ENCODE data around the gene CHRM4.

Gene CHRM4

GRCh38 chr11:46346886-46347636, 44.5 kb downstream of the CHRM4 start, which contains the start of gene DGKZ:
Gene DGKZ, plus strand, starts transcription at chr11:46347463. Its CDS starts 197 bp downstream, at chr11:46347660.
- Histone ChIP-seq H2BK120ac (ENCODE audit: low read depth, low read length) (peak within 1 kb of the TSS; percentile 27), H3K4me2 (ENCODE audit: low read length, poor library complexity, severe bottlenecking) (peak within 1 kb of the TSS; percentile 65), H3K9me3 (ENCODE audit: control insufficient read depth, low read length) (no peaks in the 10 kb centered on the region), H3K36me3 (ENCODE audit: control insufficient read depth in 1 of 2, insufficient read depth in 2 of 2, low read depth in 1 of 2, low read length in 2 of 2) (peaks cover 0 to 7% of the 10 kb centered on the region in 2 experiments), H2BK5ac (ENCODE audit: low read depth, low read length, poor library complexity, severe bottlenecking) (no peak within 1 kb of the TSS), H2AFZ (ENCODE audit: low read depth, low read length) (peak within 1 kb of the TSS; percentile 3), H3K18ac (ENCODE audit: low read depth in 1 of 2, low read length in 2 of 2) (peak within 1 kb of the TSS; percentile 33 to 71), H4K8ac (ENCODE audit: low read length) (peak within 1 kb of the TSS; percentile 51), H3K14ac (ENCODE audit: low read length in 2 of 2) (peak within 1 kb of the TSS in 1 of 2 experiments; percentile 50), H3K27ac (ENCODE audit: low read length, poor library complexity, severe bottlenecking) (no peak within 1 kb of the TSS), H3K27me3 (ENCODE audit: control insufficient read depth in 1 of 2, insufficient read depth in 1 of 2, low read length in 2 of 2) (peaks cover 0 to 20% of the 10 kb centered on the region in 2 experiments), H3K4me3 (ENCODE audit: insufficient read depth in 1 of 2, low read depth in 1 of 2, low read length in 2 of 2) (peak within 1 kb of the TSS; percentile 76 to 93), H3K4me1 (ENCODE audit: control insufficient read depth, insufficient read depth, low read depth, low read length) (peaks cover 31% of the 10 kb centered on the region), H4K91ac (ENCODE audit: low read length) (peak within 1 kb of the TSS; percentile 80), H2BK12ac (ENCODE audit: low read length in 2 of 2) (peak within 1 kb of the TSS; percentile 15 to 78), H3K23ac (ENCODE audit: low read length in 2 of 2) (peak within 1 kb of the TSS in 1 of 2 experiments; percentile 46), H3K79me1 (replicated peaks; ENCODE audit: low read length, poor library complexity, severe bottlenecking) (peaks cover 19% of the 10 kb centered on the region), H3K9ac (ENCODE audit: low read length) (peak within 1 kb of the TSS; percentile 90), H2AK5ac (ENCODE audit: low read length, severe bottlenecking) (no peak within 1 kb of the TSS), H3K4ac (ENCODE audit: low read depth in 1 of 2, low read length in 2 of 2) (peak within 1 kb of the TSS; percentile 63 to 94), H2BK15ac (ENCODE audit: low read depth, poor library complexity, severe bottlenecking) (peak within 1 kb of the TSS; percentile 21)
- peak; percentile 71 for DNase-seq
- 12% methylated on average over 31 of the region's 80 CpGs for WGBS

GRCh38 chr11:46345881-46346484, 45.6 kb downstream of the CHRM4 start:
- H3K9me3 ChIP-seq (ENCODE audit: control insufficient read depth, low read length), result no peaks in the 10 kb centered on the region
- 92% methylated on average over 10 of the region's 10 CpGs for WGBS
- peak overlapping the region in 1 of 2 experiments; percentile 40 for H3K4ac ChIP-seq (ENCODE audit: low read depth in 1 of 2, low read length in 2 of 2)
- H2BK15ac ChIP-seq (ENCODE audit: low read depth, poor library complexity, severe bottlenecking), result no peak overlapping the region
- H2AFZ ChIP-seq (ENCODE audit: low read depth, low read length), result no peak overlapping the region
- H3K27me3 ChIP-seq (ENCODE audit: control insufficient read depth in 1 of 2, insufficient read depth in 1 of 2, low read length in 2 of 2), result peaks cover 0 to 30% of the 10 kb centered on the region in 2 experiments
- peak overlapping the region; percentile 1 for H2BK120ac ChIP-seq (ENCODE audit: low read depth, low read length)
- no peak overlapping the region for H2AK5ac ChIP-seq (ENCODE audit: low read length, severe bottlenecking)
- H3K36me3 ChIP-seq (ENCODE audit: control insufficient read depth in 1 of 2, insufficient read depth in 2 of 2, low read depth in 1 of 2, low read length in 2 of 2), result peaks cover 0 to 4% of the 10 kb centered on the region in 2 experiments
- no peak overlapping the region for H3K9ac ChIP-seq (ENCODE audit: low read length)
- peak overlapping the region; percentile 80 for H4K91ac ChIP-seq (ENCODE audit: low read length)
- H3K4me1 ChIP-seq (ENCODE audit: control insufficient read depth, insufficient read depth, low read depth, low read length), result peaks cover 27% of the 10 kb centered on the region
- no peak overlapping the region for H3K4me2 ChIP-seq (ENCODE audit: low read length, poor library complexity, severe bottlenecking)
- H2BK12ac ChIP-seq (ENCODE audit: low read length in 2 of 2), result peak overlapping the region in 1 of 2 experiments; percentile 63
- no peak overlapping the region for H3K23ac ChIP-seq (ENCODE audit: low read length in 2 of 2)
- H3K18ac ChIP-seq (ENCODE audit: low read depth in 1 of 2, low read length in 2 of 2), result no peak overlapping the region
- no peak overlapping the region for H3K14ac ChIP-seq (ENCODE audit: low read length in 2 of 2)
- H4K8ac ChIP-seq (ENCODE audit: low read length), result no peak overlapping the region
- H3K27ac ChIP-seq (ENCODE audit: low read length, poor library complexity, severe bottlenecking), result no peak overlapping the region
- H3K79me1 ChIP-seq (replicated peaks; ENCODE audit: low read length, poor library complexity, severe bottlenecking), result peaks cover 12% of the 10 kb centered on the region
- DNase-seq, result no peak
- no peak overlapping the region for H3K4me3 ChIP-seq (ENCODE audit: insufficient read depth in 1 of 2, low read depth in 1 of 2, low read length in 2 of 2)
- H2BK5ac ChIP-seq (ENCODE audit: low read depth, low read length, poor library complexity, severe bottlenecking), result no peak overlapping the region

- Histone ChIP-seq H2AK5ac (ENCODE audit: low read length, severe bottlenecking) (no peak overlapping the region), H3K4me1 (ENCODE audit: control insufficient read depth, insufficient read depth, low read depth, low read length) (peaks cover 27% of the 10 kb centered on the region), H3K79me1 (replicated peaks; ENCODE audit: low read length, poor library complexity, severe bottlenecking) (peaks cover 8% of the 10 kb centered on the region), H4K8ac (ENCODE audit: low read length) (peak overlapping the region; percentile 29), H3K18ac (ENCODE audit: low read depth in 1 of 2, low read length in 2 of 2) (peak overlapping the region; percentile 34 to 91), H2BK15ac (ENCODE audit: low read depth, poor library complexity, severe bottlenecking) (peak overlapping the region; percentile 17), H2BK5ac (ENCODE audit: low read depth, low read length, poor library complexity, severe bottlenecking) (no peak overlapping the region), H2BK12ac (ENCODE audit: low read length in 2 of 2) (peak overlapping the region in 1 of 2 experiments; percentile 80), H3K4me3 (ENCODE audit: insufficient read depth in 1 of 2, low read depth in 1 of 2, low read length in 2 of 2) (no peak overlapping the region), H2BK120ac (ENCODE audit: low read depth, low read length) (no peak overlapping the region), H3K14ac (ENCODE audit: low read length in 2 of 2) (peak overlapping the region in 1 of 2 experiments; percentile 82), H3K9me3 (ENCODE audit: control insufficient read depth, low read length) (no peaks in the 10 kb centered on the region), H4K91ac (ENCODE audit: low read length) (peak overlapping the region; percentile 63), H2AFZ (ENCODE audit: low read depth, low read length) (peak overlapping the region; percentile 80), H3K4ac (ENCODE audit: low read depth in 1 of 2, low read length in 2 of 2) (peak overlapping the region; percentile 39 to 83), H3K27me3 (ENCODE audit: control insufficient read depth in 1 of 2, insufficient read depth in 1 of 2, low read length in 2 of 2) (peaks cover 0 to 37% of the 10 kb centered on the region in 2 experiments), H3K27ac (ENCODE audit: low read length, poor library complexity, severe bottlenecking) (no peak overlapping the region), H3K23ac (ENCODE audit: low read length in 2 of 2) (no peak overlapping the region), H3K9ac (ENCODE audit: low read length) (no peak overlapping the region), H3K4me2 (ENCODE audit: low read length, poor library complexity, severe bottlenecking) (no peak overlapping the region), H3K36me3 (ENCODE audit: control insufficient read depth in 1 of 2, insufficient read depth in 2 of 2, low read depth in 1 of 2, low read length in 2 of 2) (no peaks in the 10 kb centered on the region)
- 36% methylated on average over 20 of the region's 20 CpGs for WGBS
- DNase-seq, result no peak
Measured at GRCh38 chr11:46345131-46345597, 46.4 kb downstream of the CHRM4 start.

- H3K27ac ChIP-seq (ENCODE audit: low read length, poor library complexity, severe bottlenecking), result no peak overlapping the region
- WGBS, result 89% methylated on average over 3 of the region's 3 CpGs
- no peak overlapping the region for H3K4me3 ChIP-seq (ENCODE audit: insufficient read depth in 1 of 2, low read depth in 1 of 2, low read length in 2 of 2)
- H3K18ac ChIP-seq (ENCODE audit: low read depth in 1 of 2, low read length in 2 of 2), result peak overlapping the region in 1 of 2 experiments; percentile 47
- no peak overlapping the region for H3K23ac ChIP-seq (ENCODE audit: low read length in 2 of 2)
- H2AFZ ChIP-seq (ENCODE audit: low read depth, low read length), result no peak overlapping the region
- H3K4me2 ChIP-seq (ENCODE audit: low read length, poor library complexity, severe bottlenecking), result no peak overlapping the region
- no peak overlapping the region for H3K9ac ChIP-seq (ENCODE audit: low read length)
- peaks cover 30% of the 10 kb centered on the region for H3K4me1 ChIP-seq (ENCODE audit: control insufficient read depth, insufficient read depth, low read depth, low read length)
- DNase-seq, result no peak
- H3K27me3 ChIP-seq (ENCODE audit: control insufficient read depth in 1 of 2, insufficient read depth in 1 of 2, low read length in 2 of 2), result peaks cover 0 to 42% of the 10 kb centered on the region in 2 experiments
- no peak overlapping the region for H4K8ac ChIP-seq (ENCODE audit: low read length)
- no peak overlapping the region for H3K4ac ChIP-seq (ENCODE audit: low read depth in 1 of 2, low read length in 2 of 2)
- H2AK5ac ChIP-seq (ENCODE audit: low read length, severe bottlenecking), result no peak overlapping the region
- peaks cover 6% of the 10 kb centered on the region for H3K79me1 ChIP-seq (replicated peaks; ENCODE audit: low read length, poor library complexity, severe bottlenecking)
- no peak overlapping the region for H3K14ac ChIP-seq (ENCODE audit: low read length in 2 of 2)
- no peak overlapping the region for H2BK5ac ChIP-seq (ENCODE audit: low read depth, low read length, poor library complexity, severe bottlenecking)
- H4K91ac ChIP-seq (ENCODE audit: low read length), result no peak overlapping the region
- no peaks in the 10 kb centered on the region for H3K36me3 ChIP-seq (ENCODE audit: control insufficient read depth in 1 of 2, insufficient read depth in 2 of 2, low read depth in 1 of 2, low read length in 2 of 2)
- no peaks in the 10 kb centered on the region for H3K9me3 ChIP-seq (ENCODE audit: control insufficient read depth, low read length)
- no peak overlapping the region for H2BK15ac ChIP-seq (ENCODE audit: low read depth, poor library complexity, severe bottlenecking)
- peak overlapping the region; percentile 39 for H2BK120ac ChIP-seq (ENCODE audit: low read depth, low read length)
- H2BK12ac ChIP-seq (ENCODE audit: low read length in 2 of 2), result no peak overlapping the region
Measured at GRCh38 chr11:46343520-46343919, 48.1 kb downstream of the CHRM4 start.

All from mesenchymal stem cell (in vitro differentiated cells and primary cell).